ENCODE results near the gene RAD51. TPM values are rescaled to one million over a fixed set of nuclear protein-coding genes. Genes with fewer than 3 reads are reported as not detected.

Gene RAD51
- total and polyA plus RNA-seq, 2 donors (not counting 1 experiment from before 2014, with no cell fraction given) = 1.3 to 5.0 TPM

GRCh38 chr15:40731034-40731433 lies 36.1 kb downstream of the RAD51 start:
- H2AFZ ChIP-seq (ENCODE audit: low read length) = no peak overlapping the region
- no peaks in the 10 kb centered on the region for H3K4me1 ChIP-seq (ENCODE audit: control insufficient read depth, extremely low read depth, insufficient read depth, low read length)
- H3K36me3 ChIP-seq (ENCODE audit: control insufficient read depth, insufficient read depth, low read length) = peaks cover 2% of the 10 kb centered on the region
- no peak overlapping the region for H3K27ac ChIP-seq (ENCODE audit: insufficient read depth, low read length)
- no peak overlapping the region for H3K4me3 ChIP-seq (replicated peaks in 1 of 4; ENCODE audit: control extremely low read depth in 1 of 4, insufficient read depth in 1 of 4, low read depth in 3 of 4, low read length in 4 of 4)
- no peak overlapping the region for H3K4me2 ChIP-seq (ENCODE audit: extremely low read depth, insufficient read depth, low read length)
- no peaks in the 10 kb centered on the region for H4K20me1 ChIP-seq (ENCODE audit: control insufficient read depth, extremely low read depth, insufficient read depth, low read length)
- no peaks in the 10 kb centered on the region for H3K9me3 ChIP-seq (ENCODE audit: control insufficient read depth, insufficient read depth, low read depth, low read length)
- no peak overlapping the region for H3K9ac ChIP-seq (ENCODE audit: insufficient read depth, low read length)
- H3K27me3 ChIP-seq (ENCODE audit: control insufficient read depth, insufficient read depth, low read length) = no peaks in the 10 kb centered on the region
- no peaks in the 10 kb centered on the region for H3K79me2 ChIP-seq (ENCODE audit: control insufficient read depth, insufficient read depth, low read length)
- TF ChIP-seq, protein P1, sequence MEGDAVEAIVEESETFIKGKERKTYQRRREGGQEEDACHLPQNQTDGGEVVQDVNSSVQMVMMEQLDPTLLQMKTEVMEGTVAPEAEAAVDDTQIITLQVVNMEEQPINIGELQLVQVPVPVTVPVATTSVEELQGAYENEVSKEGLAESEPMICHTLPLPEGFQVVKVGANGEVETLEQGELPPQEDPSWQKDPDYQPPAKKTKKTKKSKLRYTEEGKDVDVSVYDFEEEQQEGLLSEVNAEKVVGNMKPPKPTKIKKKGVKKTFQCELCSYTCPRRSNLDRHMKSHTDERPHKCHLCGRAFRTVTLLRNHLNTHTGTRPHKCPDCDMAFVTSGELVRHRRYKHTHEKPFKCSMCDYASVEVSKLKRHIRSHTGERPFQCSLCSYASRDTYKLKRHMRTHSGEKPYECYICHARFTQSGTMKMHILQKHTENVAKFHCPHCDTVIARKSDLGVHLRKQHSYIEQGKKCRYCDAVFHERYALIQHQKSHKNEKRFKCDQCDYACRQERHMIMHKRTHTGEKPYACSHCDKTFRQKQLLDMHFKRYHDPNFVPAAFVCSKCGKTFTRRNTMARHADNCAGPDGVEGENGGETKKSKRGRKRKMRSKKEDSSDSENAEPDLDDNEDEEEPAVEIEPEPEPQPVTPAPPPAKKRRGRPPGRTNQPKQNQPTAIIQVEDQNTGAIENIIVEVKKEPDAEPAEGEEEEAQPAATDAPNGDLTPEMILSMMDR (conservative IDR thresholded peaks at IDR 0.05 in 1 of 2, IDR thresholded peaks at IDR 0.05 in 1 of 2; ENCODE audit: low read depth in 1 of 2, low read length in 2 of 2) = no peak
- DNase-seq (ENCODE audit: low read depth in 2 of 2) = no peak

DNA sequence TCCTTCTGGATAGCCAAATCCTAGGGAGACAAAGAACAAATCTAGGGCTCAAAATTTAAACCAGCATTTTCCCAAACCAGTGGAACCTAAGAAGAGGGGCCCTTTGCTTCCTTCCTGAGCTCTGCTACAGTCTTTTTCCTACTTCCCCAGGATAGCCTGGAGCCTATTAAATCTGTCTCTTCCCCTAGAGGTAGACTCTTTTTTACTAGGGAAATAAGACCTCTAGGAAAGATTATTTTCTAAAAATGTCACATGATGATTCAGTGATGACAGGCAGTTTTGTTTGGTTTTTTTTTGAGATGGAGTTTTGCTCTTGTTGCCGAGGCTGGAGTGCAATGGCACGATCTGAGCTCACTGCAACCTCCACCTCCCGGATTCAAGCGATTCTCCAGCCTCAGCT lies 41.6 kb downstream of the RAD51 start:
- H3K79me2 ChIP-seq (ENCODE audit: control insufficient read depth, insufficient read depth, low read length) = no peaks in the 10 kb centered on the region

DNA sequence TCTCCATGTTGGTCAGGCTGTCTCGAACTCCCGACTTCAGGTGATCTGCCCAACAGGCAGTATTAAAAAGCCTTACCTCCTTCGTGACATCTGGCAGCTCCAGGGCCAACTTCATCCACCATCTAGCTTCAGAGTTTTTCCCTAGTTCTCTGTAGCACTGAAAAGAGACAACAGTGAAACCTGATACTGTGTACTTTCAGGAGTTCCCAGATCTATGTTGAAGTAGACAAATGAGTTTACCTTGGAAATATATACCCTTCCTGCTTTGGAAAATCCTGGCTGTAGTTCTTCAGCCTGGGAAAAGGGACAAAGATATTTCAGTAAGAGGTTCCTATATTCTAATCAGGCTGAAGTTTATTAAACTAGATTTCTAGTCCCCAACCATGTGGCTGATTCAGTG lies 42.1 kb downstream of the RAD51 start:
- no peaks in the 10 kb centered on the region for H3K79me2 ChIP-seq (ENCODE audit: control insufficient read depth, insufficient read depth, low read length)
- no peak overlapping the region for H3K27ac ChIP-seq (ENCODE audit: insufficient read depth, low read length)
- no peaks in the 10 kb centered on the region for H4K20me1 ChIP-seq (ENCODE audit: control insufficient read depth, extremely low read depth, insufficient read depth, low read length)
- H3K27me3 ChIP-seq (ENCODE audit: control insufficient read depth, insufficient read depth, low read length) = no peaks in the 10 kb centered on the region
- no peak overlapping the region for H3K9ac ChIP-seq (ENCODE audit: insufficient read depth, low read length)
- no peaks in the 10 kb centered on the region for H3K4me1 ChIP-seq (ENCODE audit: control insufficient read depth, extremely low read depth, insufficient read depth, low read length)
- no peak overlapping the region for H3K4me3 ChIP-seq (replicated peaks in 1 of 4; ENCODE audit: control extremely low read depth in 1 of 4, insufficient read depth in 1 of 4, low read depth in 3 of 4, low read length in 4 of 4)
- H3K9me3 ChIP-seq (ENCODE audit: control insufficient read depth, insufficient read depth, low read depth, low read length) = no peaks in the 10 kb centered on the region
- no peak for TF ChIP-seq EZH2 (IDR thresholded peaks at IDR 0.05; ENCODE audit: low read length, missing control alignments)
- TF ChIP-seq, protein P1 (conservative IDR thresholded peaks at IDR 0.05 in 1 of 2, IDR thresholded peaks at IDR 0.05 in 1 of 2; ENCODE audit: low read depth in 1 of 2, low read length in 2 of 2) = no peak
- no peak overlapping the region for H3K4me2 ChIP-seq (ENCODE audit: extremely low read depth, insufficient read depth, low read length)
- DNase-seq (ENCODE audit: low read depth in 2 of 2) = no peak
- peaks cover 2% of the 10 kb centered on the region for H3K36me3 ChIP-seq (ENCODE audit: control insufficient read depth, insufficient read depth, low read length)
- H2AFZ ChIP-seq (ENCODE audit: low read length) = no peak overlapping the region

More for the DNA sequence above, 41.6 kb downstream of the RAD51 start:
- Histone ChIP-seq H3K36me3 (ENCODE audit: control insufficient read depth, insufficient read depth, low read length) (peaks cover 2% of the 10 kb centered on the region), H3K27ac (ENCODE audit: insufficient read depth, low read length) (no peak overlapping the region), H3K27me3 (ENCODE audit: control insufficient read depth, insufficient read depth, low read length) (no peaks in the 10 kb centered on the region), H3K4me2 (ENCODE audit: extremely low read depth, insufficient read depth, low read length) (no peak overlapping the region), H3K4me3 (replicated peaks in 1 of 4; ENCODE audit: control extremely low read depth in 1 of 4, insufficient read depth in 1 of 4, low read depth in 3 of 4, low read length in 4 of 4) (no peak overlapping the region), H4K20me1 (ENCODE audit: control insufficient read depth, extremely low read depth, insufficient read depth, low read length) (no peaks in the 10 kb centered on the region), H2AFZ (ENCODE audit: low read length) (no peak overlapping the region), H3K4me1 (ENCODE audit: control insufficient read depth, extremely low read depth, insufficient read depth, low read length) (no peaks in the 10 kb centered on the region), H3K9me3 (ENCODE audit: control insufficient read depth, insufficient read depth, low read depth, low read length) (no peaks in the 10 kb centered on the region), H3K9ac (ENCODE audit: insufficient read depth, low read length) (no peak overlapping the region)
- DNase-seq (ENCODE audit: low read depth in 2 of 2) = no peak
- TF ChIP-seq EZH2 (IDR thresholded peaks at IDR 0.05; ENCODE audit: low read length, missing control alignments) = no peak
- TF ChIP-seq, protein P1 (conservative IDR thresholded peaks at IDR 0.05 in 1 of 2, IDR thresholded peaks at IDR 0.05 in 1 of 2; ENCODE audit: low read depth in 1 of 2, low read length in 2 of 2) = no peak
